GM12874 (cell line): ENCODE results near the gene RPL23.

Experiments
- TF ChIP-seq, protein P1 (sequence below): IDR thresholded peaks from 2 replicates; pipeline ENCODE4 v1.5.1; 2011; ENCODE audit warnings: low read depth, mild to moderate bottlenecking, control low read depth, low read length, moderate library complexity; ENCODE audit not compliant: insufficient read depth

The RPL23 gene

DNA sequence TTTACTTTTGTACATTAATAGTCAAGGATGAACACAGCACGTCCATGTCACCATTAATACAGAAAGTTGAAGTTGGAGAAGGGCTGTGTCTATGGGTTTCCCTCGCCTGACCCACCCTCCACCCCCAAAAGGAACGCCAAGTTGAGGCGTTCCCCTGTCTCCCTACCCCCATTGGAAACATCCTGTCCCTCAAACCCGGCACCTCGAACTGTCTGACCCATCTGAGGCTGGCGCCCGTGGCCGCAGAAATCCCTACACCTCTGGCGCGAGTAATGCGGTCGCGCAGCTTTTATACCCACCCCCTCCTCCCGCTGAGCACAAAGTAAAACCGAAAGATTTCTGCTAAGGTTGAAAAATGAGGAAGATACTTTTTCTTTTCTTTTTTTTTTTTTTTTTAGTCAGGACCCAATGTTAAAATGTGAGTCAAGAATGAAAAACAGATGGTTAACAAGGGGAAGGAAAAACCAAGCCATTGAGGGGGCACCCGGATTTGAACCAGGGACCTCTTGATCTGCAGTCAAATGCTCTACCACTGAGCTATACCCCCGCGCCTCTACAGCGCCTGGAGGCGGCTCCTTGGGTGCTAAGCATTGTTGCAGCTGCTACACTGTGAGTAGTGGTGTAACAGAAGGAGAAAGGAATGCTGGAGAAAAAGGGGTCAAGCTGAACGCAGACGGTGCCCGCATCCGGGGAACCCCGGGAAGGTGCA, 15.4 kb upstream of the RPL23 start:
- TF ChIP-seq, protein P1, sequence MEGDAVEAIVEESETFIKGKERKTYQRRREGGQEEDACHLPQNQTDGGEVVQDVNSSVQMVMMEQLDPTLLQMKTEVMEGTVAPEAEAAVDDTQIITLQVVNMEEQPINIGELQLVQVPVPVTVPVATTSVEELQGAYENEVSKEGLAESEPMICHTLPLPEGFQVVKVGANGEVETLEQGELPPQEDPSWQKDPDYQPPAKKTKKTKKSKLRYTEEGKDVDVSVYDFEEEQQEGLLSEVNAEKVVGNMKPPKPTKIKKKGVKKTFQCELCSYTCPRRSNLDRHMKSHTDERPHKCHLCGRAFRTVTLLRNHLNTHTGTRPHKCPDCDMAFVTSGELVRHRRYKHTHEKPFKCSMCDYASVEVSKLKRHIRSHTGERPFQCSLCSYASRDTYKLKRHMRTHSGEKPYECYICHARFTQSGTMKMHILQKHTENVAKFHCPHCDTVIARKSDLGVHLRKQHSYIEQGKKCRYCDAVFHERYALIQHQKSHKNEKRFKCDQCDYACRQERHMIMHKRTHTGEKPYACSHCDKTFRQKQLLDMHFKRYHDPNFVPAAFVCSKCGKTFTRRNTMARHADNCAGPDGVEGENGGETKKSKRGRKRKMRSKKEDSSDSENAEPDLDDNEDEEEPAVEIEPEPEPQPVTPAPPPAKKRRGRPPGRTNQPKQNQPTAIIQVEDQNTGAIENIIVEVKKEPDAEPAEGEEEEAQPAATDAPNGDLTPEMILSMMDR, result 0 out of 2 replicates have a peak, but pooled peaks have one; percentile 26

- TF ChIP-seq, protein P1, result no peak
Measured at GRCh38 chr17:38867968-38868816, 14.7 kb upstream of the RPL23 start.

DNA sequence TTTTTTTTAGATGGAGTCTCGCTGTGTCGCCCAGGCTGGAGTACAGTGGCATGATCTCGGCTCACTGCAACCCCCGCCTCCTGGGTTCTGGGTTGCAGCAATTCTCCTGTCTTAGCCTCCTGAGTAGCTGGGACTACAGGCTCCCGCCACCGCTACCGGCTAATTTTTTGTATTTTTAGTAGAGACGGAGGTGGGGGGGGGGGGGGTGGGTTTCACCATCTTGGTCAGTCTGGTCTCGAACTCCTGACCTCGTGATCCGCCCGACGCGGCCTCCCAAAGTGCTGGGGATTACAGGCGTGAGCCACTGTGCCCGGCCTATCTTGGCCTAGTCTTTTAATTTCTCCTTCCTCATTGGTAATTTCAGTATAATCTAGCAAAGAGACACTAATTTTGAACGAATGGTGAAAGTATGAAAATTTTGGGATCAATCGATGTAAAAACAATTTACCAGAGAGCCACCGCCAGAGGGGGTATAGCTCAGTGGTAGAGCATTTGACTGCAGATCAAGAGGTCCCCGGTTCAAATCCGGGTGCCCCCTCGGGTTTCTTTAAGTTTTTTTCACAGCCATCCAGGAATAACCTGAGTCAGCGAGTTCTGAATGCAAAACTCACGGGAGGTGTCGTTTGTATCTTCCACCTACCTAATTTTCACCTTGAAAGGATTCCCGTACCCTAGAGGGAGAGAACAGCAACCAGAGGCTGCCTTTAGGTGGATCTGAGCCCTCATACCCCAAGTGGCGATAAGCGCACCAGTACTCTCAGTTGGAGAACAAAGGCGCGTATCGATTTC, 13.9 kb upstream of the RPL23 start:
- TF ChIP-seq, protein P1, result 0 out of 2 replicates have a peak, but pooled peaks have one; percentile 1

- TF ChIP-seq, protein P1, result no peak
Measured at GRCh38 chr17:38864636-38865398, 11.3 kb upstream of the RPL23 start.

- TF ChIP-seq, protein P1, result no peak
Measured at GRCh38 chr17:38861399-38861843, 7.9 kb upstream of the RPL23 start.

GRCh38 chr17:38857271-38857670, 3.8 kb upstream of the RPL23 start:
- TF ChIP-seq, protein P1, result no peak
